Hepatic stellate cell (primary cell): ENCODE data around the gene UTS2.

Source experiments
- DNase-seq: peaks from one replicate; pipeline ENCODE4 v3.0.0; 2011; ENCODE audit warnings: low spot score

UTS2 gene

GRCh38 chr1:7862211-7863060 lies 9.6 kb upstream of the UTS2 start:
- no peak for DNase-seq

GRCh38 chr1:7861452-7861851 lies 8.6 kb upstream of the UTS2 start:
- no peak for DNase-seq

- DNase-seq, result no peak
Measured at GRCh38 chr1:7860130-7860529, 7.3 kb upstream of the UTS2 start.

- DNase-seq, result no peak
Measured at GRCh38 chr1:7859406-7859805, 6.5 kb upstream of the UTS2 start.

- DNase-seq, result no peak
Measured at GRCh38 chr1:7857985-7858384, 5.1 kb upstream of the UTS2 start.

- no peak for DNase-seq
Measured at GRCh38 chr1:7857000-7857399, 4.1 kb upstream of the UTS2 start.

GRCh38 chr1:7856345-7856744 lies 3.5 kb upstream of the UTS2 start:
- DNase-seq, result no peak

- no peak for DNase-seq
Measured at GRCh38 chr1:7853684-7854026, 790 bp upstream of the UTS2 start.

- no peak for DNase-seq
Measured at GRCh38 chr1:7850786-7851185, 2.1 kb downstream of the UTS2 start.

GRCh38 chr1:7847599-7847998 lies 5.3 kb downstream of the UTS2 start:
- DNase-seq, result no peak

GRCh38 chr1:7846656-7847055 lies 6.2 kb downstream of the UTS2 start:
- no peak for DNase-seq

- no peak for DNase-seq
Measured at GRCh38 chr1:7845761-7846160, 7.1 kb downstream of the UTS2 start.

GRCh38 chr1:7842517-7842916 lies 10.3 kb downstream of the UTS2 start:
- DNase-seq, result no peak

GRCh38 chr1:7839526-7839925 lies 13.3 kb downstream of the UTS2 start:
- DNase-seq, result no peak

GRCh38 chr1:7838714-7839113 lies 14.2 kb downstream of the UTS2 start:
- no peak for DNase-seq

- no peak for DNase-seq
Measured at GRCh38 chr1:7833035-7833434, 19.8 kb downstream of the UTS2 start.

GRCh38 chr1:7831458-7831857 lies 21.4 kb downstream of the UTS2 start:
- DNase-seq, result no peak

- no peak for DNase-seq
Measured at GRCh38 chr1:7827126-7827955, 25.5 kb downstream of the UTS2 start.

GRCh38 chr1:7826363-7826762 lies 26.5 kb downstream of the UTS2 start:
- DNase-seq, result no peak

- no peak for DNase-seq
Measured at GRCh38 chr1:7824701-7825100, 28.2 kb downstream of the UTS2 start.

- DNase-seq, result no peak
Measured at GRCh38 chr1:7821282-7821681, 31.6 kb downstream of the UTS2 start.

- no peak for DNase-seq
Measured at GRCh38 chr1:7813677-7814373, 39.0 kb downstream of the UTS2 start.

GRCh38 chr1:7811476-7811875 lies 41.4 kb downstream of the UTS2 start:
- no peak for DNase-seq
